Lower leg skin (tissue), 3 donors: ENCODE data around the gene PTK7.

Experiments
- POLR2A ChIP-seq, 2 donors: fragments of 450-650 bp; IDR thresholded peaks; one replicate each; pipeline ENCODE4 v1.6.1; 2016 to 2017; ENCODE audit warnings: antibody characterized with exemption in 2 of 2, mild to moderate bottlenecking in 1 of 2, moderate library complexity in 1 of 2
- TF ChIP-seq, protein P1 (sequence below), 3 donors: fragments of 450-650 bp; IDR thresholded peaks; one replicate each; pipeline ENCODE4 v1.5.1; 2016; ENCODE audit warnings: antibody characterized with exemption in 3 of 3, mild to moderate bottlenecking in 3 of 3, moderate library complexity in 2 of 3

DNA sequence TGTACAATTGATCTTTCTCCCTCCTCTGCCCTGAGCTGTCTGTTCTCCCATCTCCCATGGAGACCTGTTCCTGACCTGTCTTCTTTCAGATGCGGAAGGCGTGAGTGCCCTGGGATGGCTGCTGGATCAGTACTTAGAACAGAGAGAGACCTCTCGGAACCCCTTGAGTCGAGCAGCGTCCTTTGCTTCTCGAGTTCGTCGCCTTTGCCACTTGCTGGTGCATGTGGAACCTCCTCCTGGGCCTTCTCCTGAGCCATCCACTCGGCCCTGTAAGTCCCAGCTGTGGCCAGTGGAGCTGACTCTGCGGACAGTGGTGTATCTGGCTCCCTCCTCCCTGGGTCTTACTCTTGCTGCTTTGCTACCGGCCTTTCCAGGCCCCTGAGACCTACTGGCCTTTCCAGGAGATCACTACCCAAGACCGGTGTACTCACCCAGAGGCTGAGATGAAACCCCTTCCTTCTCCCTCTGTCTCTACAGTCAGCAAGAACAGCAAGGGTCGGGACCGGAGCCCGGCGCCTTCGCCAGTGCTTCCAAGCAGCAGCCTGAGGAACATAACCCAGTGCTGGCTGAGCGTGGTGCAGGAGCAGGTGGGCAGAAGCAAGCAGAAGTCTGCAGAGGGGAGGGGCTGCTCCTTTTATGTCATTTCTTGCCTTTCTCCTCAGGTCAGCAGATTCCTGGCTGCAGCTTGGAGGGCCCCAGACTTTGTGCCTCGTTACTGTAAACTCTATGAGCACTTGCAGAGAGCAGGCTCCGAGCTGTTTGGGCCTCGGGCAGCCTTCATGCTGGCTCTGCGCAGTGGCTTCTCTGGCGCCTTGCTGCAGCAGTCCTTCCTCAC lies 128.4 kb downstream of the PTK7 start:
- TF ChIP-seq, protein P1, sequence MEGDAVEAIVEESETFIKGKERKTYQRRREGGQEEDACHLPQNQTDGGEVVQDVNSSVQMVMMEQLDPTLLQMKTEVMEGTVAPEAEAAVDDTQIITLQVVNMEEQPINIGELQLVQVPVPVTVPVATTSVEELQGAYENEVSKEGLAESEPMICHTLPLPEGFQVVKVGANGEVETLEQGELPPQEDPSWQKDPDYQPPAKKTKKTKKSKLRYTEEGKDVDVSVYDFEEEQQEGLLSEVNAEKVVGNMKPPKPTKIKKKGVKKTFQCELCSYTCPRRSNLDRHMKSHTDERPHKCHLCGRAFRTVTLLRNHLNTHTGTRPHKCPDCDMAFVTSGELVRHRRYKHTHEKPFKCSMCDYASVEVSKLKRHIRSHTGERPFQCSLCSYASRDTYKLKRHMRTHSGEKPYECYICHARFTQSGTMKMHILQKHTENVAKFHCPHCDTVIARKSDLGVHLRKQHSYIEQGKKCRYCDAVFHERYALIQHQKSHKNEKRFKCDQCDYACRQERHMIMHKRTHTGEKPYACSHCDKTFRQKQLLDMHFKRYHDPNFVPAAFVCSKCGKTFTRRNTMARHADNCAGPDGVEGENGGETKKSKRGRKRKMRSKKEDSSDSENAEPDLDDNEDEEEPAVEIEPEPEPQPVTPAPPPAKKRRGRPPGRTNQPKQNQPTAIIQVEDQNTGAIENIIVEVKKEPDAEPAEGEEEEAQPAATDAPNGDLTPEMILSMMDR (IDR thresholded peaks at IDR 0.05): no peak
- TF ChIP-seq POLR2A (IDR thresholded peaks at IDR 0.05): no peak
